Fibroblast of lung (primary cell): ENCODE measurements around the gene ZNF554. TPM values are rescaled to one million over a fixed set of nuclear protein-coding genes. Genes with fewer than 3 reads are reported as not detected.

Source experiments
- DNase-seq, 2 donors: peaks; one replicate each; pipeline versions ENCODE4 v3.0.0 to v3.0.0-alpha.2; 2010; ENCODE audit warnings: low read depth in 2 of 2
- H2AFZ ChIP-seq: 2 replicates; pipeline ENCODE4 v1.5.1; 2012; ENCODE audit warnings: low read length, control low read depth, inconsistent platforms
- H3K27ac ChIP-seq: 2 replicates; pipeline ENCODE4 v1.5.1; 2011; ENCODE audit warnings: low read length, control low read depth; ENCODE audit not compliant: insufficient read depth
- H3K27me3 ChIP-seq: 2 replicates; pipeline ENCODE4 v1.5.1; 2011; ENCODE audit warnings: mild to moderate bottlenecking, low read length; ENCODE audit not compliant: control insufficient read depth, insufficient read depth
- H3K36me3 ChIP-seq: 2 replicates; pipeline ENCODE4 v1.5.1; 2011; ENCODE audit warnings: low read length; ENCODE audit not compliant: control insufficient read depth, insufficient read depth
- H3K4me1 ChIP-seq: 2 replicates; pipeline ENCODE4 v1.5.1; 2011; ENCODE audit warnings: low read length; ENCODE audit not compliant: control insufficient read depth, insufficient read depth; ENCODE audit errors: extremely low read depth
- H3K4me2 ChIP-seq: 2 replicates; pipeline ENCODE4 v1.5.1; 2011; ENCODE audit warnings: low read length, control low read depth; ENCODE audit not compliant: insufficient read depth; ENCODE audit errors: extremely low read depth
- H3K4me3 ChIP-seq, 4 experiments: fragments of 200-600 bp in 1 of 4; sonication (generic) in 1 of 4; replicated peaks in 1 of 4; 2 replicates each; pipeline ENCODE4 v1.5.1; 2011 to 2016; ENCODE audit warnings: low read length in 4 of 4, low read depth in 3 of 4, mild to moderate bottlenecking in 3 of 4, control low read depth in 2 of 4, inconsistent platforms in 1 of 4, mixed read lengths in 1 of 4; ENCODE audit not compliant: insufficient read depth in 1 of 4; ENCODE audit errors: control extremely low read depth in 1 of 4
- H3K79me2 ChIP-seq: 2 replicates; pipeline ENCODE4 v1.5.1; 2012; ENCODE audit warnings: mild to moderate bottlenecking, low read length, inconsistent platforms; ENCODE audit not compliant: control insufficient read depth, insufficient read depth
- H3K9ac ChIP-seq: 2 replicates; pipeline ENCODE4 v1.5.1; 2011; ENCODE audit warnings: mild to moderate bottlenecking, low read length, control low read depth; ENCODE audit not compliant: insufficient read depth
- H3K9me3 ChIP-seq: 2 replicates; pipeline ENCODE4 v1.5.1; 2012; ENCODE audit warnings: low read depth, low read length; ENCODE audit not compliant: control insufficient read depth, insufficient read depth
- H4K20me1 ChIP-seq: 2 replicates; pipeline ENCODE4 v1.5.1; 2011; ENCODE audit warnings: low read length; ENCODE audit not compliant: control insufficient read depth, insufficient read depth; ENCODE audit errors: extremely low read depth
- CTCF ChIP-seq, 2 donors: IDR thresholded peaks in 1 of 2; conservative IDR thresholded peaks in 1 of 2; 1 replicate in 1 of 2; 2 replicates in 1 of 2; pipeline ENCODE4 v1.5.1; 2011 to 2012; ENCODE audit warnings: low read length in 2 of 2, control low read depth in 1 of 2, inconsistent platforms in 1 of 2, low read depth in 1 of 2, mild to moderate bottlenecking in 1 of 2
- EZH2 ChIP-seq: IDR thresholded peaks from 2 replicates; pipeline ENCODE4 v1.5.1; 2012; ENCODE audit warnings: low read length, control low read depth, mild to moderate bottlenecking; ENCODE audit errors: missing control alignments
- polyA plus RNA-seq, 2 donors: library from polyadenylated mRNA; depleted of rRNA in 1 of 2; stranded (reverse) in 1 of 2; unstranded in 1 of 2; fragments of >200 nt; gene quantifications; 2 replicates each; pipeline ENCODE4 v1.2.1, GENCODE V29; 2011 to 2012; ENCODE audit warnings: missing spikeins in 1 of 2
- total RNA-seq: library from RNA; depleted of rRNA; stranded (reverse); fragments of >200 nt; gene quantifications from 2 replicates; pipeline ENCODE4 v1.2.1, GENCODE V29; 2014

ZNF554 gene
- total and polyA plus RNA-seq, 2 donors (not counting 1 experiment from before 2014, with no cell fraction given) = 2.0 to 5.8 TPM

- Histone ChIP-seq H3K27ac (no peak overlapping the region), H2AFZ (no peak overlapping the region), H3K4me2 (no peak overlapping the region), H4K20me1 (no peaks in the 10 kb centered on the region), H3K4me3 (no peak overlapping the region), H3K27me3 (no peaks in the 10 kb centered on the region), H3K9ac (no peak overlapping the region), H3K9me3 (no peaks in the 10 kb centered on the region), H3K4me1 (no peaks in the 10 kb centered on the region), H3K36me3 (peaks cover 4% of the 10 kb centered on the region), H3K79me2 (no peaks in the 10 kb centered on the region)
- TF ChIP-seq EZH2 (no peak), CTCF (conservative IDR thresholded peaks at IDR 0.05 in 1 of 2, IDR thresholded peaks at IDR 0.05 in 1 of 2; ENCODE audit: low read depth in 1 of 2, low read length in 2 of 2) (no peak)
- no peak for DNase-seq
Observed at GRCh38 chr19:2812414-2813234, 7.0 kb upstream of the ZNF554 start.

GRCh38 chr19:2813235-2814160, 6.2 kb upstream of the ZNF554 start:
- Histone ChIP-seq H3K27ac (no peak overlapping the region), H3K4me2 (no peak overlapping the region), H3K4me3 (no peak overlapping the region), H3K27me3 (no peaks in the 10 kb centered on the region), H2AFZ (no peak overlapping the region), H3K4me1 (no peaks in the 10 kb centered on the region), H3K79me2 (no peaks in the 10 kb centered on the region), H3K36me3 (peaks cover under 1% of the 10 kb centered on the region), H4K20me1 (no peaks in the 10 kb centered on the region), H3K9ac (no peak overlapping the region), H3K9me3 (no peaks in the 10 kb centered on the region)
- DNase-seq = no peak
- TF ChIP-seq EZH2 = no peak
- TF ChIP-seq CTCF (conservative IDR thresholded peaks at IDR 0.05 in 1 of 2, IDR thresholded peaks at IDR 0.05 in 1 of 2; ENCODE audit: low read depth in 1 of 2, low read length in 2 of 2) = no peak

GRCh38 chr19:2814426-2814825, 5.2 kb upstream of the ZNF554 start:
- H3K79me2 ChIP-seq = no peaks in the 10 kb centered on the region
- H2AFZ ChIP-seq = no peak overlapping the region
- no peak for TF ChIP-seq CTCF (conservative IDR thresholded peaks at IDR 0.05 in 1 of 2, IDR thresholded peaks at IDR 0.05 in 1 of 2; ENCODE audit: low read depth in 1 of 2, low read length in 2 of 2)
- no peak for TF ChIP-seq EZH2
- no peaks in the 10 kb centered on the region for H4K20me1 ChIP-seq
- no peak overlapping the region for H3K4me2 ChIP-seq
- H3K4me1 ChIP-seq = no peaks in the 10 kb centered on the region
- H3K27me3 ChIP-seq = no peaks in the 10 kb centered on the region
- no peak overlapping the region for H3K27ac ChIP-seq
- H3K9me3 ChIP-seq = no peaks in the 10 kb centered on the region
- H3K36me3 ChIP-seq = no peaks in the 10 kb centered on the region
- H3K4me3 ChIP-seq = no peak overlapping the region
- H3K9ac ChIP-seq = no peak overlapping the region
- DNase-seq = no peak
